Right lobe of liver (tissue), 6 donors: ENCODE results near the gene TIMP2. TPM values are rescaled to one million over a fixed set of nuclear protein-coding genes. Genes with fewer than 3 reads are reported as not detected.

Source experiments
- ATAC-seq, 4 donors: fragments of 200-7000 bp; cut with Tn5 transposase; one replicate each; pipeline ENCODE4 v1.9.1; 2020; ENCODE audit warnings: mild to moderate bottlenecking in 4 of 4, moderate library complexity in 4 of 4
- DNase-seq, 3 donors: peaks; one replicate each; pipeline ENCODE4 v3.0.0-alpha.2; 2020
- H3K27ac ChIP-seq, 3 donors: fragments of 200-600 bp; one replicate each; pipeline ENCODE4 v1.8.0; 2022
- H3K27me3 ChIP-seq, 2 donors: fragments of 200-600 bp; one replicate each; pipeline ENCODE4 v1.8.0; 2022
- H3K36me3 ChIP-seq, 4 donors: fragments of 200-600 bp; sonication (generic) in 1 of 4; one replicate each; pipeline versions ENCODE4 v1.5.1 to v1.8.0; 2017 to 2022; ENCODE audit warnings: control low read depth in 1 of 4
- H3K4me1 ChIP-seq, 4 donors: fragments of 200-600 bp; sonication (generic) in 1 of 4; one replicate each; pipeline versions ENCODE4 v1.5.1 to v1.8.0; 2017 to 2022; ENCODE audit warnings: control low read depth in 1 of 4
- H3K4me3 ChIP-seq, 3 donors: fragments of 200-600 bp; one replicate each; pipeline ENCODE4 v1.8.0; 2022
- H3K9me3 ChIP-seq, 4 donors: fragments of 200-600 bp; sonication (generic) in 1 of 4; one replicate each; pipeline versions ENCODE4 v1.5.1 to v1.8.0; 2017 to 2022; ENCODE audit warnings: control low read depth in 1 of 4
- POLR2A ChIP-seq: fragments of 450-650 bp; IDR thresholded peaks from one replicate; pipeline ENCODE4 v1.6.1; 2017; ENCODE audit warnings: antibody characterized with exemption, mild to moderate bottlenecking
- WGBS: methylation state at CpG from one replicate; pipeline ENCODE4 v1.1.6; 2018; ENCODE audit warnings: low coverage, low lambda C conversion rate; ENCODE audit not compliant: insufficient coverage; ENCODE audit errors: missing lambda C conversion rate; 5-methylcytosine and 5-hydroxymethylcytosine counted together
- intact Hi-C, 2 donors: fragments of 100-400 bp; cut with DNase I; formaldehyde crosslinking; loops; one replicate each; pipeline versions ENCODE4 v1.11.2 to v1.14.1; 2022
- total RNA-seq, 6 experiments: library from RNA; depleted of rRNA in 2 of 6; stranded (reverse); fragments of >200 nt in 2 of 6; fragmentation: NEBNext Ultra II Directional in 3 of 6; extraction: Animal tissue kit (Norgen Biotek cat#: 25700) in 3 of 6; gene quantifications; one replicate each; pipeline versions ENCODE4 v1.1.0 to v1.2.4, GENCODE V29; 2016 to 2023
- TF ChIP-seq, protein P1 (sequence below), 4 donors: fragments of 200-600 bp in 3 of 4; fragments of 450-650 bp in 1 of 4; IDR thresholded peaks; one replicate each; pipeline versions ENCODE4 v1.5.1 to v1.8.0; 2016 to 2022; ENCODE audit warnings: antibody characterized with exemption in 4 of 4, mild to moderate bottlenecking in 2 of 4
- donor health status: DM: no; HTN: yes; CAD: no.
- donor health status: DM: no; HTN: no; CAD: no.
- donor health status: DM: no; HTN: no; CAD: no.
- donor health status: DM: no; HTN: yes; CAD: no.
- donor health status: DM: no; HTN: yes; CAD: no.

TIMP2 gene
- total RNA-seq, 6 experiments from 2014 or later, result 18.9 to 36.1 (median 26.7) TPM

DNA sequence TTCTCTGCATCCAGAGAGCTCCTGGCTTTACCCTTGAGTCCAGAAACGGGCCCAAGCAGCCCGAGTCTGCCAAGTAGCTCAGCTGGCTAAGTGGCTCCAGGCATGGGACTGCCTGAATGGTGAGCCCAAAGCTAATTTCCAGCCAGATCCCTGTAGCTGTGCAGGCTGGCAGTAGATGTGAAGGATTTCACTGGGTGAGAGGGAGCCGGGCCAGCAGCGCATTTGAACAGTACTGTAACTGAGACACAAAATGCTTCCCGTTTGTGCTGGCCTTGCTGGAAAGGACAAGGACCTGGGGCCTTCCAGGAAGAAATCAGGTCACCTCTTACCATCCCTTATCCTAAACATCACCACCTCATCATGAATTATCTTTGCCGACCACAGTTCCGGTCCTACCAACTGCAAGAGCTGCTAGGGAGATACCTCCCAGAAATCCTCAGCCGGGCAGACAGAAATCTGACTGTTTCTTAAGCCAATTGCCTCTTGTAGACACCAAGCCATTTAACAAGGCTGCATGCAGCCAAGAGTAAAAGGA lies 3.7 kb downstream of the TIMP2 start:
- DNase-seq (no peak), ATAC-seq (no peak)
- Histone ChIP-seq H3K27ac (peak overlapping the region in 1 of 3 donors; percentile 8), H3K9me3 (no peaks in the 10 kb centered on the region), H3K4me1 (peaks cover 0 to 16% (median 9%) of the 10 kb centered on the region in 4 donors), H3K27me3 (no peaks in the 10 kb centered on the region), H3K36me3 (no peaks in the 10 kb centered on the region), H3K4me3 (no peak overlapping the region)
- intact Hi-C loops, result no loop called here
- TF ChIP-seq, protein P1, sequence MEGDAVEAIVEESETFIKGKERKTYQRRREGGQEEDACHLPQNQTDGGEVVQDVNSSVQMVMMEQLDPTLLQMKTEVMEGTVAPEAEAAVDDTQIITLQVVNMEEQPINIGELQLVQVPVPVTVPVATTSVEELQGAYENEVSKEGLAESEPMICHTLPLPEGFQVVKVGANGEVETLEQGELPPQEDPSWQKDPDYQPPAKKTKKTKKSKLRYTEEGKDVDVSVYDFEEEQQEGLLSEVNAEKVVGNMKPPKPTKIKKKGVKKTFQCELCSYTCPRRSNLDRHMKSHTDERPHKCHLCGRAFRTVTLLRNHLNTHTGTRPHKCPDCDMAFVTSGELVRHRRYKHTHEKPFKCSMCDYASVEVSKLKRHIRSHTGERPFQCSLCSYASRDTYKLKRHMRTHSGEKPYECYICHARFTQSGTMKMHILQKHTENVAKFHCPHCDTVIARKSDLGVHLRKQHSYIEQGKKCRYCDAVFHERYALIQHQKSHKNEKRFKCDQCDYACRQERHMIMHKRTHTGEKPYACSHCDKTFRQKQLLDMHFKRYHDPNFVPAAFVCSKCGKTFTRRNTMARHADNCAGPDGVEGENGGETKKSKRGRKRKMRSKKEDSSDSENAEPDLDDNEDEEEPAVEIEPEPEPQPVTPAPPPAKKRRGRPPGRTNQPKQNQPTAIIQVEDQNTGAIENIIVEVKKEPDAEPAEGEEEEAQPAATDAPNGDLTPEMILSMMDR (IDR thresholded peaks at IDR 0.05), result no peak
- no peak for TF ChIP-seq POLR2A
- 63% methylated on average over 4 of the region's 8 CpGs for WGBS

DNA sequence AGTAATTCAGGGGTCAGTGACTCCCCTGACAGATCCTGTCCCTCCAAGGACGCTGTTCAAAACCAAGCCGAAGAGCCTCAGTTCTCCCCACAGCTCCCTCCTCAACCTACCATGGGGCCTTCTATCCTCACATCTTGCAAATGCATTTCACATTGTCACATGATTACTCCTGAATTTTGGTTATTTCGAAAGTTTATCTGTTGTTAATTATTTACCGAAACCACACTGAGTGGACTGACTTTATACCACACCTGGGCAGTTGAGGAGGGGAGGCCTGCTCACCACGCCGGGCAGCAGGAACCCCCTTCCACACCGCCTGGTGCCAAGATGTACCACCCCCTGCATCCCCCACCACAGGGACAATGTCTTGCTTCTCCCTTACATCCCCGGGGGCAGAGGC lies 4.7 kb downstream of the TIMP2 start:
- Histone ChIP-seq H3K4me3 (no peak overlapping the region), H3K4me1 (peaks cover 0 to 16% (median 9%) of the 10 kb centered on the region in 4 donors), H3K9me3 (no peaks in the 10 kb centered on the region), H3K27ac (no peak overlapping the region), H3K27me3 (no peaks in the 10 kb centered on the region), H3K36me3 (no peaks in the 10 kb centered on the region)
- no peak for DNase-seq
- no peak for TF ChIP-seq POLR2A
- TF ChIP-seq, protein P1 (IDR thresholded peaks at IDR 0.05), result no peak
- peak; percentile 22 to 64 (median 44) for ATAC-seq
- 39% methylated on average over 8 of the region's 8 CpGs for WGBS
- intact Hi-C loops, result no loop called here

DNA sequence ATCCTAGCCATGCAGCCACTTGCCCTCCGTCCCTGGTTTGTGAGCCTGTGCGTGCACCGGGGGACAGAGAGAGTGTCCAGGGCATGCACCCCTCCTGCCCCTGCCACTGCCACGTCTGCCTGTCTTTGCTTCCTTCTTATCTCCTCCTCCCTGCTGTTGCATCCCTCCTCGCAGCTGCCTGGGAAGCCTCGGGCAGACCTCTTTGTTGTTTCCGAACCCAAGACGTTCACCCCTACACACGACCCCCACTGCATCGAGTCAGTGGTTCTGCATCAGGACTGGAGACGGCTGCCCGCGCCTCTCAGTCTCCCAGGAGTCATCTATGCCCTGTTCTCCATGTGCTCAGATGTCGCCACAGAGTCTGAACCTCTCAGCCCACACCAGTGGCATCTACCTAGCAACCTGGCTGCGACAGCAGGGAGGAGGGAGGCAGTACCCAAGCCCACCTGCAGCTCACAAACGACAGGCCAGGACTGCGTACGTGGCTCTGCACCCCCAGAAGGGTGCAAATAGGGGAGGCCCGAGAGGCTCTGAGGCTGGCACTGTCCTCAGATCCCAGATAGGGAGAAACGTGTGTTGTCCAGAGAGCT lies 5.2 kb downstream of the TIMP2 start:
- 66% methylated on average over 13 of the region's 20 CpGs for WGBS
- no peak overlapping the region for H3K27ac ChIP-seq

DNA sequence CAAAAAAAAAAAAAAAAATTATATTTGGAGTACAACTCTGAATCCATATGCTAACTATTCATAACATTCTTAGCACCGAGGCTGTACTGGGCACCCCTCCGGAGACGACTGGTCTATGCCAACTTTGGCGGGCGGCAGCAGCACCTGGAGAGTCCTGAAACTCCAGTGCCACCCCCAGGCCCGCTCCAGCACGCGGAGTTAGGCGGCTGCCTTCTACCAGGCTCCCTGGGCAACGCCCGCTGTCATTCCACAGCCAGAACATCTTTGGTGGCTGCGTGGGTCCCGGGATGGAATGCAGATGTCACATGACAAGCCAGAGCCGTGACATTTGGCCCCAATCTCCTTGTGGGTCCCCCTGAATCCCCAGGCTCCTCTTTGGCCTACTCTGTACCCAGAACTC lies 6.2 kb downstream of the TIMP2 start:
- Histone ChIP-seq H3K36me3 (no peaks in the 10 kb centered on the region), H3K9me3 (no peaks in the 10 kb centered on the region), H3K4me1 (peaks cover 0 to 16% (median 9%) of the 10 kb centered on the region in 4 donors), H3K4me3 (no peak overlapping the region), H3K27ac (no peak overlapping the region), H3K27me3 (no peaks in the 10 kb centered on the region)
- 60% methylated on average over 2 of the region's 14 CpGs for WGBS
- no peak for TF ChIP-seq POLR2A
- TF ChIP-seq, protein P1 (IDR thresholded peaks at IDR 0.05), result no peak
- no peak for DNase-seq
- no peak for ATAC-seq
- intact Hi-C loops, result no loop called here

More for the DNA sequence above, 5.2 kb downstream of the TIMP2 start:
- no peak overlapping the region for H3K4me3 ChIP-seq
- H3K27me3 ChIP-seq, result no peaks in the 10 kb centered on the region
- intact Hi-C loops, result no loop called here
- ATAC-seq (peak in 1 of 4 donors; percentile 7), DNase-seq (no peak)
- no peaks in the 10 kb centered on the region for H3K36me3 ChIP-seq
- peaks cover 0 to 16% (median 9%) of the 10 kb centered on the region in 4 donors for H3K4me1 ChIP-seq
- TF ChIP-seq, protein P1 (IDR thresholded peaks at IDR 0.05), result no peak
- TF ChIP-seq POLR2A, result no peak
- no peaks in the 10 kb centered on the region for H3K9me3 ChIP-seq
